H9 (cell line): ENCODE data around the gene SLC16A11. TPM values are rescaled to one million over a fixed set of nuclear protein-coding genes. Genes with fewer than 3 reads are reported as not detected.
"Not testable (repeated sequence)": the region's sequence is repeated elsewhere in the genome, so short reads cannot be mapped to it uniquely, and the experiment has no call there.

Source experiments
- DNase-seq: peaks from one replicate; pipeline ENCODE4 v3.0.0-alpha.2; 2017
- H2AFZ ChIP-seq: one replicate; pipeline ENCODE4 v1.6.1; 2013; ENCODE audit warnings: mild to moderate bottlenecking, low read length, control low read depth, moderate library complexity
- H2AK5ac ChIP-seq: 2 replicates; pipeline ENCODE4 v1.6.1; 2013; ENCODE audit warnings: low read length, control low read depth, mixed read lengths; ENCODE audit not compliant: insufficient read length
- H2BK120ac ChIP-seq: one replicate; pipeline ENCODE4 v1.6.1; 2013; ENCODE audit warnings: low read depth, mild to moderate bottlenecking, low read length, control low read depth, inconsistent platforms; ENCODE audit not compliant: poor library complexity, severe bottlenecking
- H2BK12ac ChIP-seq: 2 replicates; pipeline ENCODE4 v1.6.1; 2013; ENCODE audit warnings: low read length, control low read depth, mixed read lengths, low read depth; ENCODE audit not compliant: insufficient read length
- H2BK15ac ChIP-seq: 2 replicates; pipeline ENCODE4 v1.6.1; 2013; ENCODE audit warnings: low read depth, low read length, control low read depth
- H2BK20ac ChIP-seq: one replicate; pipeline ENCODE4 v1.6.1; 2013; ENCODE audit warnings: low read depth, mild to moderate bottlenecking, low read length, control low read depth, inconsistent platforms; ENCODE audit not compliant: poor library complexity, severe bottlenecking
- H2BK5ac ChIP-seq: 2 replicates; pipeline ENCODE4 v1.6.1; 2013; ENCODE audit warnings: low read length, control low read depth, mixed read lengths; ENCODE audit not compliant: insufficient read length
- H3K14ac ChIP-seq: 2 replicates; pipeline ENCODE4 v1.6.1; 2013; ENCODE audit warnings: low read length, control low read depth; ENCODE audit not compliant: insufficient read depth
- H3K18ac ChIP-seq: 2 replicates; pipeline ENCODE4 v1.6.1; 2013; ENCODE audit warnings: low read depth, mild to moderate bottlenecking, mixed read lengths, low read length, control low read depth; ENCODE audit not compliant: insufficient read length
- H3K23ac ChIP-seq: 2 replicates; pipeline ENCODE4 v1.6.1; 2013; ENCODE audit warnings: low read length, control low read depth, mixed read lengths, low read depth; ENCODE audit not compliant: insufficient read length
- H3K23me2 ChIP-seq: 2 replicates; pipeline ENCODE4 v1.6.1; 2013; ENCODE audit warnings: low read depth, mild to moderate bottlenecking, mixed read lengths, low read length, control low read depth; ENCODE audit not compliant: insufficient read length, poor library complexity, severe bottlenecking
- H3K27ac ChIP-seq: 2 replicates; pipeline ENCODE4 v1.5.1; 2013; ENCODE audit warnings: low read length, control low read depth, mixed read lengths, low read depth; ENCODE audit not compliant: insufficient read length
- H3K27me3 ChIP-seq: 2 replicates; pipeline ENCODE4 v1.6.1; 2013; ENCODE audit warnings: low read length, control low read depth, inconsistent platforms; ENCODE audit not compliant: insufficient read depth
- H3K4ac ChIP-seq: 2 replicates; pipeline ENCODE4 v1.6.1; 2013; ENCODE audit warnings: low read depth, mild to moderate bottlenecking, control low read depth, inconsistent platforms, low read length, moderate library complexity
- H3K4me1 ChIP-seq: 2 replicates; pipeline ENCODE4 v1.6.1; 2013; ENCODE audit warnings: low read length, control low read depth, inconsistent platforms; ENCODE audit not compliant: insufficient read depth
- H3K4me2 ChIP-seq: 2 replicates; pipeline ENCODE4 v1.6.1; 2013; ENCODE audit warnings: low read length, control low read depth, mixed read lengths; ENCODE audit not compliant: insufficient read length, insufficient read depth
- H3K56ac ChIP-seq: 2 replicates; pipeline ENCODE4 v1.6.1; 2013; ENCODE audit warnings: low read depth, mild to moderate bottlenecking, mixed read lengths, low read length, control low read depth; ENCODE audit not compliant: insufficient read length
- H3K79me1 ChIP-seq: 2 replicates; pipeline ENCODE4 v1.6.1; 2013; ENCODE audit warnings: low read depth, mild to moderate bottlenecking, moderate library complexity, low read length, control low read depth, inconsistent platforms; ENCODE audit not compliant: insufficient read depth, poor library complexity, severe bottlenecking
- H3K79me2 ChIP-seq: 2 replicates; pipeline ENCODE4 v1.6.1; 2013; ENCODE audit warnings: low read length, control low read depth, inconsistent platforms; ENCODE audit not compliant: insufficient read depth
- H3K9ac ChIP-seq: 2 replicates; pipeline ENCODE4 v1.6.1; 2013; ENCODE audit warnings: low read length, control low read depth, mixed read lengths; ENCODE audit not compliant: insufficient read length; ENCODE audit errors: extremely low read depth
- H3K9me3 ChIP-seq: one replicate; pipeline ENCODE4 v1.6.1; 2013; ENCODE audit warnings: low read depth, low read length, inconsistent platforms; ENCODE audit not compliant: control insufficient read depth
- H3T11ph ChIP-seq: one replicate; pipeline ENCODE4 v1.6.1; 2013; ENCODE audit warnings: mild to moderate bottlenecking, low read length, control low read depth, inconsistent platforms
- H4K20me1 ChIP-seq: one replicate; pipeline ENCODE4 v1.6.1; 2013; ENCODE audit not compliant: control insufficient read depth, insufficient read length, insufficient read depth
- H4K5ac ChIP-seq: 2 replicates; pipeline ENCODE4 v1.6.1; 2013; ENCODE audit warnings: low read depth, mild to moderate bottlenecking, mixed read lengths, low read length, control low read depth; ENCODE audit not compliant: insufficient read length
- H4K8ac ChIP-seq: replicated peaks from 2 replicates; pipeline ENCODE4 v1.6.1; 2013; ENCODE audit warnings: low read length, control low read depth, mixed read lengths, low read depth; ENCODE audit not compliant: insufficient read length
- H4K91ac ChIP-seq: 2 replicates; pipeline ENCODE4 v1.6.1; 2013; ENCODE audit warnings: low read depth, mild to moderate bottlenecking, moderate library complexity, mixed read lengths, low read length, control low read depth; ENCODE audit not compliant: insufficient read length
- H3K27ac Mint-ChIP-seq, 3 experiments: 2 replicates in 2 of 3; 3 replicates in 1 of 3; pipeline ENCODE4 v1.8.0; 2020 to 2021; ENCODE audit warnings: mixed read lengths in 3 of 3, mild to moderate bottlenecking in 1 of 3, moderate library complexity in 1 of 3
- H3K27me3 Mint-ChIP-seq: 2 replicates; pipeline ENCODE4 v1.8.0; 2021; ENCODE audit warnings: low read depth, mild to moderate bottlenecking, moderate library complexity, mixed read lengths
- H3K36me3 Mint-ChIP-seq, 3 experiments: 2 replicates in 2 of 3; 3 replicates in 1 of 3; pipeline ENCODE4 v1.8.0; 2020 to 2021; ENCODE audit warnings: low read depth in 3 of 3, mixed read lengths in 3 of 3; ENCODE audit not compliant: insufficient read depth in 1 of 3
- H3K4me1 Mint-ChIP-seq, 2 experiments: 2 replicates each; pipeline ENCODE4 v1.8.0; 2020; ENCODE audit warnings: mixed read lengths in 2 of 2
- H3K4me3 Mint-ChIP-seq, 2 experiments: 2 replicates in 1 of 2; 3 replicates in 1 of 2; pipeline ENCODE4 v1.8.0; 2020 to 2021; ENCODE audit warnings: mild to moderate bottlenecking in 2 of 2, mixed read lengths in 2 of 2, moderate library complexity in 1 of 2
- H3K9me3 Mint-ChIP-seq, 2 experiments: 2 replicates in 1 of 2; 3 replicates in 1 of 2; pipeline ENCODE4 v1.8.0; 2020; ENCODE audit warnings: mild to moderate bottlenecking in 2 of 2, mixed read lengths in 2 of 2, moderate library complexity in 1 of 2
- WGBS: extraction: QIAGEN DNeasy Blood & Tissue Kit; methylation state at CpG from one replicate; pipeline ENCODE4 v1.1.7; 2013; ENCODE audit warnings: missing lambda C conversion rate, low lambda C conversion rate, mixed read lengths; ENCODE audit not compliant: insufficient read length; ENCODE audit errors: extremely low coverage; 5-methylcytosine and 5-hydroxymethylcytosine counted together
- total RNA-seq: library from RNA; stranded (reverse); gene quantifications from 2 replicates; pipeline ENCODE4 v1.2.1, GENCODE V29; 2021
- TF ChIP-seq, protein P1 (sequence below): fragments of 200-600 bp; sonication (generic); conservative IDR thresholded peaks from 3 replicates; pipeline ENCODE4 v1.8.0; 2021; ENCODE audit warnings: antibody characterized with exemption, mild to moderate bottlenecking

SLC16A11 gene
- total RNA-seq, 1 experiment from 2014 or later = 0.13 TPM

DNA sequence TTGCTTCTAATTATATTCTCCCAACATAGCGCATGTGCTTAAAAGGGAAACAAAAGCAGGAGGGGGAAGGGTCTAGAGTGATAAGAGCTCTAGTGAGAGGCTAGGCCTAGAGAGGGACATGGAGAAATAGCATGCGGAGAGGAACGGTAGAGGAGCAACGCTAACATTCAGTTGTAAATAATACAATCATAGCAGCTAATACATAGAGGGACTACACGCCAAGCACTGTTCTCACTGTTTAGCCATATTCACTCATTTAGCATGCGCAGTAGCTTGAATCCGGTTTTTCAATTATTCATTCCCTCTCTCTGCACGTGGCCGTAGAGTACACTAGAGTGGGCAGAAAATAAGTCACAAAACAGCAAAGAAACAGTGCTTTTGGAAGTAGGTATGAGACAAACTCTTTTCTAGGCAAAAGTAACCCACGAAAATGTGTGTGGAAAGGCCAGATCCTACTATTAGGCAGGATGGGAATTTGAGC, 49.7 kb downstream of the SLC16A11 start:
- no peaks in the 10 kb centered on the region for H3K9me3 Mint-ChIP-seq
- H3K56ac ChIP-seq = no peak overlapping the region
- H2BK120ac ChIP-seq = no peak overlapping the region
- no CpG with 5 or more reads among the region's 10 CpGs for WGBS
- H3K9me3 ChIP-seq = no peaks in the 10 kb centered on the region
- no peak overlapping the region for H3K23ac ChIP-seq
- H3K4me3 Mint-ChIP-seq = no peak overlapping the region; a peak in 1 of 5 replicates
- no peak overlapping the region for H2BK12ac ChIP-seq
- H3K79me2 ChIP-seq = no peaks in the 10 kb centered on the region
- H3K4ac ChIP-seq = no peak overlapping the region
- peaks cover 2% of the 10 kb centered on the region; the same call in 1 of the 2 replicates for H3K27me3 ChIP-seq
- H3K27me3 Mint-ChIP-seq = peaks cover 57% of the 10 kb centered on the region
- no peak for DNase-seq
- H3K14ac ChIP-seq = no peak overlapping the region
- H3K4me2 ChIP-seq = no peak overlapping the region
- H3K18ac ChIP-seq = no peak overlapping the region
- no peak overlapping the region for H4K91ac ChIP-seq
- no peak overlapping the region for H2AFZ ChIP-seq
- H4K8ac ChIP-seq = no peak overlapping the region
- no peaks in the 10 kb centered on the region for H3K79me1 ChIP-seq
- H2BK20ac ChIP-seq = no peak overlapping the region
- H3K27ac ChIP-seq = no peak overlapping the region
- no peak overlapping the region for H2BK15ac ChIP-seq
- peaks cover 8% of the 10 kb centered on the region for H3K23me2 ChIP-seq
- H2AK5ac ChIP-seq = no peak overlapping the region
- TF ChIP-seq, protein P1, sequence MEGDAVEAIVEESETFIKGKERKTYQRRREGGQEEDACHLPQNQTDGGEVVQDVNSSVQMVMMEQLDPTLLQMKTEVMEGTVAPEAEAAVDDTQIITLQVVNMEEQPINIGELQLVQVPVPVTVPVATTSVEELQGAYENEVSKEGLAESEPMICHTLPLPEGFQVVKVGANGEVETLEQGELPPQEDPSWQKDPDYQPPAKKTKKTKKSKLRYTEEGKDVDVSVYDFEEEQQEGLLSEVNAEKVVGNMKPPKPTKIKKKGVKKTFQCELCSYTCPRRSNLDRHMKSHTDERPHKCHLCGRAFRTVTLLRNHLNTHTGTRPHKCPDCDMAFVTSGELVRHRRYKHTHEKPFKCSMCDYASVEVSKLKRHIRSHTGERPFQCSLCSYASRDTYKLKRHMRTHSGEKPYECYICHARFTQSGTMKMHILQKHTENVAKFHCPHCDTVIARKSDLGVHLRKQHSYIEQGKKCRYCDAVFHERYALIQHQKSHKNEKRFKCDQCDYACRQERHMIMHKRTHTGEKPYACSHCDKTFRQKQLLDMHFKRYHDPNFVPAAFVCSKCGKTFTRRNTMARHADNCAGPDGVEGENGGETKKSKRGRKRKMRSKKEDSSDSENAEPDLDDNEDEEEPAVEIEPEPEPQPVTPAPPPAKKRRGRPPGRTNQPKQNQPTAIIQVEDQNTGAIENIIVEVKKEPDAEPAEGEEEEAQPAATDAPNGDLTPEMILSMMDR = no peak
- no peaks in the 10 kb centered on the region for H3K4me1 ChIP-seq
- peaks cover 2 to 4% of the 10 kb centered on the region in 2 experiments; a peak in 3 of 4 replicates for H3K4me1 Mint-ChIP-seq
- no peak overlapping the region for H4K5ac ChIP-seq
- no peak overlapping the region for H2BK5ac ChIP-seq
- no peak overlapping the region for H3K9ac ChIP-seq
- H4K20me1 ChIP-seq = no peaks in the 10 kb centered on the region
- H3K36me3 Mint-ChIP-seq = peaks cover 5 to 22% (median 11%) of the 10 kb centered on the region in 3 experiments; a peak in 6 of 7 replicates
- H3T11ph ChIP-seq = no peak overlapping the region
- H3K27ac Mint-ChIP-seq = no peak overlapping the region; a peak in 1 of 7 replicates

DNA sequence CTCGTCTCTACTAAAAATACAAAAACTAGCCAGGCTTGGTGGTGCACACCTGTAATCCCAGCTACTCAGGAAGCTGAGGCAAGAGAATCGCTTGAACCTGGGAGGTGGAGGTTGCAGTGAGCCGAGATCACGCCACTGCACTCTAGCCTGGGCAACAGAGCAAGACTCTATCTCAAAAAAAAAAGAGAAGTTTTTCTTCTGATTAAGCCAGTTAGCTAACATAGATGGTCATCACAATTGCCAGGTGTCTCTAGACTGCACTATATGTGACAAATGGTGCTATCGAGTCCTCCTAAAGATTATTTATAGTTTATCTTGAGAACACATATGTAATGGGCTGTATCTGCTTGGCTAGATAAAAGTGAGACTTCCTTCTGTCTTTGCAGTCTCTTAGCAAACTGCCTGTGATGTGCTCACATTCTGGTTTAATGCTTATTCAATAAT, 50.3 kb downstream of the SLC16A11 start:
- H2BK5ac ChIP-seq, H3K4me1 ChIP-seq, H3K27ac ChIP-seq, H4K5ac ChIP-seq, H4K8ac ChIP-seq, H2BK120ac ChIP-seq, H3K4me1 Mint-ChIP-seq, DNase-seq, H3K27me3 ChIP-seq, H4K20me1 ChIP-seq, H3K14ac ChIP-seq, H3K4me2 ChIP-seq, H3K4me3 Mint-ChIP-seq, H3K9ac ChIP-seq, H3K79me1 ChIP-seq, H3K79me2 ChIP-seq, H2BK20ac ChIP-seq, H2AK5ac ChIP-seq, H4K91ac ChIP-seq, H3K27ac Mint-ChIP-seq, H2AFZ ChIP-seq, H3K4ac ChIP-seq, H3K23ac ChIP-seq, H2BK15ac ChIP-seq, H3K9me3 ChIP-seq, H3K23me2 ChIP-seq, H2BK12ac ChIP-seq, H3K18ac ChIP-seq, H3T11ph ChIP-seq, H3K9me3 Mint-ChIP-seq, H3K56ac ChIP-seq: not testable (repeated sequence)
- H3K27me3 Mint-ChIP-seq = peaks cover 59% of the 10 kb centered on the region
- H3K36me3 Mint-ChIP-seq = peaks cover 5 to 17% (median 11%) of the 10 kb centered on the region in 3 experiments; a peak in 6 of 7 replicates
- WGBS = no CpG with 5 or more reads among the region's 5 CpGs
